GM19397 (cell line): ENCODE results near the gene TRPM8.

Experiments used
- ATAC-seq: cut with Tn5 transposase; IDR thresholded peaks from one replicate; pipeline ENCODE4 v1.9.1; 2021; ENCODE audit warnings: mild to moderate bottlenecking, moderate library complexity; ENCODE audit not compliant: unreplicated experiment

TRPM8 gene

DNA sequence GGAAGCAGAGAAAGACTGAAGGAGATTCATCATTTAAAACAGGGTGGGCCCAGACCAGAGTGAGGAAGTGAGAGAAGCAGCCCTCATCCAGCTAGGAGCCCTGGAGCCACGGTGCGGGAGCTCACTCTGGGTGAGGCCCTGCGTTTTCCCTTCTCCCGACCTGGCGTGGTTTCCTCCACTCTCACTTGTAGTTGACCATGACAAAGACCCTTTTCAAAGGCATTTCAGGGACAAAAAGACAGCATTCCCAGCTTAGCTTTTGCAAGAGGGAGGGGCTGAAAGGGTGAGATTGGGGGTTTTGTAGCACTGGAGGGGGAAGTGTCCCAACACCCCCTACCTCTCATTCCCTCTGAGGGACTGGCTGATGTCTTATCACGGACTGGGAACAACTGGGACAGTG, 56.6 kb downstream of the TRPM8 start:
- no peak for ATAC-seq

DNA sequence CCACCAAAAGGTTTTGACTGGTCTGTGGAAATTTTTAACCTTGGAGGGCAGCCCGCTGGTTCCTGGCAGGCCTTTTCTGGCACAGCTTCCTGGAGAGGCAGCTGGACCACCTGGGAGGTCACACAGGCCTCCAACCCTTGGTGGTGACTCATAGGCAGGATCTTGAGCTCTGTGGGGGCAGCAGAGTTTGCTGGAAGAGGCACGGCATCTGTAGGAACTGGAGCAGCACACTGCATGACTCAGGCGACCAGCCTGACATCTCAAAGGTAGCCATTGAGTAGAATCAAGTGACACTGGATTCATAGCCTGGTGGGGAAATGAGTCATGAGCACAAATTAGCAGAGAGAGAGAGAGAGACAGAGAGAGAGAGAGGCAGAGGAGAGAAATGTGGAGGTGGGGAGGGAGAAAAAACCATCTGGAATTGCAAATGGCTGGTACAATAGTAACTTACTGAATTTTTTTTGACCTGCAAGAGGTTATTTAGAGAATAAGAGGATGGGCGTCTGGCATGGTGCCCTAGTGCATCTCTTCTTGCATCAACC, 57.4 kb downstream of the TRPM8 start:
- no peak for ATAC-seq

DNA sequence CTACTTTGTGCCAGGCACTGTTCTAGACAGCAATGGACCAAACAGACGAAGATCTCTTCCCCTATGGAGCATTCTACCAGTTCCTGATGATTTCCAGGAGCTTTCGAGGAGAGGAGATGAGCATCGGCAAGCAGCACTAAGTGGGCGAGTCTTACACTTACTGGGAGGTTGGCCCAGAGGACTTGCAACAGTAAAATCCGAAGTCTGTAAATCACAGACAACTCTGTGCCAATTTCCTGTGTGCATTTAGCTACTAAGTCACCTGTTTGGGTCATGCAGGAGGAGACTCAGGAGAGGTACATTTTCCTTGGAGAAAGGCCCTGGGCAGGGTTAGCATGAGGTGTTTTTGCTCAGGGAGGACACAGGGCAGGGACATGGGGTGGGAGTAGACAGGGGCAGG, 58.9 kb downstream of the TRPM8 start:
- no peak for ATAC-seq

DNA sequence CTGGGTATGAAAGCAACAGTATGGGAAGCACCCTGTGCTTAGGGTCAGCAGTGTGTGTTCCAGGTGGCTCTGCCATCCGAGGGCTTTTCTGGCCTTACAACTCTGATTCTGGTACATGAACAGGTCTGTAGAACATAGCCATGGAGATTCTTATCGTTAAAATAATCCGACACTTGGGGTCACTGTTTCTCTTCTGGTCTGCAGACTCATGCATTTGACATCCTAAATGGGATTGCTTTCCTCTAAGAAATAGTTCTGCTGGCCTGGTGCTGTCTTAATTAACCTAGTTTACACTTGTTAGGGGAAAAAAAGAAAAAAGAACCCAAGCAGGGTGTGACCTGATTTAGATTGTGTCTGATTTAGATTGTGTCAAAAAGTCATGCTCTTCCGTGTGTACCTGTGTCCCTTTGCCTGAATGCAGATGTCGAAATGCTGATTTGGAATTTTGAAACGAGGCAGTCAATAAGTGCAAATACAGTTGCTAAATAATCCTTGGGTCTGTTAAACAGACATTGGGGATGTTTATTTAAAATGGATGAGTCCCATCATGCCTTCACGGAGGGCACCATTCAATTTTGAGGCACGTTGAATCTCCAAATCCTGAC, 59.6 kb downstream of the TRPM8 start:
- ATAC-seq, result no peak

DNA sequence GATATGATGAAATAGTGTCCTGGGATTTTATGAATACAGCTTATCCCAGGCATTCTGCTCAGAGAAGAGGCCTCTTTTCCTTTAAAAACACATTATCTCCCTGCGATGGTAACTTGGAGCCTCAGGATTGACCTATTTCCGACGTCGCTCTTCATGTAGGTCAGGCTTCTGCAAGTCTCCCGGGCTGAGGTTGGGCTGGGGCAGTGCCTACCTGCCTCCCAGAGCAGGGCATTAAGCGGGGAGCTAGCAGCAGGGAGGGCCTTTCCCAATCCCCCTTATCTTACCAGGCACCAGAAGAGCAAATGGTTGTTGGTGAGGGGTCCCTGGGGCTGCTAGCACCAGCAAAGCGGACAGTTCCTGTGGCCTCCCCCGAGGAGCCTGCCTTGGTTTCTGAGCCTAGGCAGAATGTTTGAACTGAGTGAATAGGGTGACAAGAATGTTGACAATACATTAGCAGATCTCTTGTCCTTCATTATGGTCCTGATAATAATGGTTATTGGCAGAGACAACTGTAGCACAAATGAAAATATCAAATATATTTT, 60.2 kb downstream of the TRPM8 start:
- ATAC-seq, result no peak

DNA sequence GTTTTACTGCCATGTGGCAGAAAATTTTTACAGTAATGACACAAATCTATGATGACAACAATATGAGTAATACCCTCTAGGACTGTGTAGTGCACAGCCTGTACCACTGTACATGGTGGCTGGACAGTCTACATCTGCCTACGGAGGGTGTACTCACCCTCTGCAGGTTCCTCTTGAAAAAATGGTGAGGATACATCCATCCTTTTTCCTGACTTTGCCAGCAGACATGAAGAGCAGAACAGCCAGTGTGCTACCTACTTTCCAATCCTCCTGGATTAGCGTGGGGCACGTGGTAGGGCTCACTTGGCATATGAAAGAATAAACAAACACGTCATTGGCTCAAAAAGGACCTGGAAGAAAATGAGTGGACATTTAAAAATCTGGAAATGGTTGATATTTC, 62.6 kb downstream of the TRPM8 start:
- no peak for ATAC-seq

DNA sequence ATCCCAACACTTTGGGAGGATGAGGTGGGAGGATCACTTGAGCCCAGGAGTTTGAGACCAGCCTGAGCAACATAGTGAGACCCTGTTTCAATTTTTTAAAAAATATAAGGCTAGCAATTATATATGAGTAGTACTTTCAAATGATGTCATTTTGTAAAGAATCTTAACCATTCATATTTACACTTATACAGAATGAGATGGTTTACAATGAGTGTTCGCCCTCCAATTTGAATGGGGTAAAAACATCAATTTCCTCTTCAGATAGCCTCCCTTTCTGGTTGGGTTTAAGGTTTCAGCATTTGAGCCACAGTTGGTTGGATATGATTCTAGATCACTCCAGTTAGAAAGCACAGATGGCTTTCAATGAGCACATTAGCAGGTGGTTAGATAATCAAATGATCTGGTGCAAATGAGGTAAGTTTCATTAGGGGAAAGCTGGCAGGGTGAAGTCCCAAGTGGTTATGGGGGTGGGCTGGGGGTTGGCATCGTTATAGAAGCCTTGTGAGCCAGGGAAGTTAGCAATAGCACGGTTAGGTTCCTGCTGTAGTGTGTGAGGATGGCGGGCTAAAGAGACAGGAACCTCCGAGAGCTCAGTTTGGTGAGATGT, 63.9 kb downstream of the TRPM8 start:
- no peak for ATAC-seq

DNA sequence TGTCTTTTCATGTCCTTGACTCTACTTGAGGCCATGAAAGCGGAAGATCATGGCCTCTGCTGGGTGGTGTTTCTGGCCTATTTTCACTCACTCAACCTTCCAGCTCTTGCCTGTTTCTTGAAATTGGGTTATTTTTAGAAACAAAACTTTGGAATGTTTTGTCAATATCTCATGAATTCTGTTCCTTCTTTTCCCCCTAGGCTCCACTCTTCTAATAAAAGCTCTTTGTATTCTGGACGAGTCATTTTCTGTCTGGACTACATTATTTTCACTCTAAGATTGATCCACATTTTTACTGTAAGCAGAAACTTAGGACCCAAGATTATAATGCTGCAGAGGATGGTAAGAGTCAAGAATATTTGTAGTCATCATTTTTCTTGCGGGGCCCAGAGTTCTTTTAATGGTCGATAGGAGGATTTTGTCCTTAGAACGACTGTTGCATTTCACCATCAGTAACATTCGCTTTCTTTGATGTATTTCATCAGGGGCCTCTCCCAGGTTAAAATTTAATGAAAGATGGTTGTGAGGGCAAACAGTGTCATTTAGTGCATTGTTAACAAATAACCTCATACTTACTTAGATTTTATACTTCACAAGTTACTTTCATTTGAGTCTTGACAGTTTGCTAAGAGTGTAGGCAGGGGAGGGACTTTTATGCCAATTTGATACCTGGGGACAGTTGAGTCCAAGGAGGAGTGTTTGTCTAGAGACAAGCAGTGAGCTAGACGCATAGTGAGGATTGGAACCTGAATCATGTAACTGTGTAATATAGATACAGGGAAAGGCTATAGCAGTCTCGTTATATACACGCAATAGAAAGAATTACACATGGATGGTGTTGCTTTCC, 64.6 kb downstream of the TRPM8 start:
- ATAC-seq, result no peak

DNA sequence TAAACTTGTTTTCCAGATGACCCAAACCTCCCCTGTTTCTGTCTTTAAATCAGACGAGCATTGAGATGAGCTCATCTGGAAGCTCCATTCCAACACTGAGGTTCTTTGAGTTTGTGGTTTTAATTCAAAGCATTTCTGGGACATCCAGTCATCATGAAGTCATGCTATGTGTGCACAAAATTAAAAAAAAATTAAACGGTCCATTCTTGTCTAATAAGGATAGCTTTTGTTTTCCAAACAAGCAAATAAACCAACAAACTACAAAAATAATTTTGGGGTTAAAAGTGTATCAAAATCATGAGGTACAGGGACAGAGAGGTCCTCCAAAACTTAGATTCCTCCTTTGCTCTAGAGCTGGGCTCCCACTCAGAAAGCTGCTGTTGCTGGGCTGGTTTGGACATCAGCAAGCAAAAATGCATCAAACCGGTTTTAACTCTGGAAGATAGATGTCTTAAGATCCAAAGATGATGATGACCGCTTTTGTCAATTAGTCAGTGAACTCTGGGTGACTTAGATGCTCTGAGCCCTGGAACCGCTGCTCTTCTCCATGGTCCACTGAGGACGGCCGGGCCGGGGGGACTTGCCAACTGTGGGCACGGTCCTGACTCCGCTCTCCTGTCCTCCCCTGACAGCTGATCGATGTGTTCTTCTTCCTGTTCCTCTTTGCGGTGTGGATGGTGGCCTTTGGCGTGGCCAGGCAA, 65.4 kb downstream of the TRPM8 start:
- ATAC-seq, result no peak

DNA sequence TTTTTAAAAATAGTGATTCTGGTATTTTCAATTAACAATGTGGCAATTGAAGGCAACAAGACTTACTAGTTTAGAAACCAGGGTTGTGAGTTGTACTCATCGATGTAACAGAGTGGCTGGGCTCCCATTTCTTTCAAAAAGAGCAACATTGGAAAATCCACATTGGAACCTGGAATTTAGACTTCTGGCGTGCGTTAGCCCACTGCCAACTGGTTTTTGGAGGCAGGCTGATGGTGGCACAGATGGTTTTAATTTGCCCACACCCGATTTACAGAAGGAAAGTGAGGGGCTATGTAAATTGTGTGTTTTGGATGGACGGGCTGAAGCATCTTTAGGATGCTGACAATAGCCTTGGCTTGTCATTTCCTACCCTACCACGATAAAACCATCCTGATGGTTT, 66.3 kb downstream of the TRPM8 start:
- ATAC-seq, result no peak

DNA sequence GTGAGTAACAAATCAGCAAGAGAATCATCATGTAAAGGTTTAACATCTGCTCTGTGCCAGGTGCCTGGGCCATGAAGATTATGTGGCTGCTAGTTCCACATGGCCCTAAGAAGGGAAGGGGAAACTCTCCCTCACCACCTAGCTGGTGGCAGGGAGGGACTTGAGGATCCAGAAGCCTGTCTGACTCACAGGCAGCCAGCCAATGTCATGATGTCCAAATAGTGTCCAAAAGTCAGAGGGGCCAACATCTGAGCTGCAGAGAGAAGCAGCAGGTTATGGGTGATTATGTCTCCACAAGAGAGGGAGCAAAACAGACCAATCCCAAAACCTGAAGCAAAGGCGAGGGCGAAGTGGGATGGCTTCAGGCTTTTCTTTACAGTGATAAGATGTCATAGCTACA, 71.4 kb downstream of the TRPM8 start:
- no peak for ATAC-seq

DNA sequence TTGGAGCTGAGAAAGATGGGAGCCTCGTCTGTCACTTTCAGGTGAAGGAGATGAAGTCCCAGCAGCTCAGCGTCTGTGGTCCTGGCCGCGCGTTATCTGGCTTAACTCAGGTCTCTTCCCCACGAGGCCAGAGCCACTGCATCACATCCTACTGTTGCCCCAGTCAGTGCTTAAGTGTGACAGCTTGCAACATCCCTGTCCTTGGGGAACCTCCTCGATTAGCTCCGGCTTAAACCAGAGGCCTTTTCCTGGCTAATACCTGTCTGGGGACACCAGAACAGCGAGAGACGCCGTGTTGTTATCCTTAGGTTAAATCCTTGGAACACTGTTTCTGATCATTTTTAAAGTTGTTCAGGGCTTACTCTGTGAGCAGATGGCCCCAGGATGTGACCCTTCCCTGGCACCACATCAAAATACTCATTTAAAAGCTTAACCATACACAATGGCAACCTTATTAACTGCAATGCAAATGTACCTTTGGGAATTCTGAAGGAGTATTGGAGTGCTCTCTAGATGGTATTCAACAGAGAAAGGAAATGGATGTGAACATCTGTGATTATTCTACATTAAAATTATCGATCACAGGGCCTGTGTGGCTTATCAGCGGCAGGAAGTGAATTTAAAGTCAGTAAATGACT, 72.2 kb downstream of the TRPM8 start:
- no peak for ATAC-seq

DNA sequence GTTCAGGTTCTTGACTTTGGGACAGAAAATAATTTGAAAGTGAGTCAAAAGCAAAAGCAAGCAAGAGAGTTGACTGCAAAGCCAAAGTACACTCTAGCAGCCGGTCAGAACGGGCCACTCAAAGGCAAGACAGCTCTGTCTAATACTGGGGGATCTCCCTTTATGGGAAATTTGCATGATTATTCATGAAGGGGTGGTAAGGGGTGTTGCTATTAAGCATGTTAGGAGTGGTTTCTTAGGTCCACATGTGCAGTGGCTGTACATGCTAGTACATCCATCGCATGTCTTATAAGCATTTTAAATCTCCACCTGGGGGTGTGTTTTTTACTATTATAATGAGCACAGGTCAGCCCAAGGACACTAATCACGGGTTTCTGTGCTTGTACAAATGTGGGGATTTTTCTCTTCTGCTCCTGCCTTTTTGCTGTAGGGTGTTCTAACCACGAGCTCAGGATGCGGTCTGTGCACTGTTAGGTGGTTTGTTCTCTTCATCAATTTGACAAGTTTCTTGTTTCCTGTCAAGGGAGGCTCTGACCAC, 73.2 kb downstream of the TRPM8 start:
- no peak for ATAC-seq

DNA sequence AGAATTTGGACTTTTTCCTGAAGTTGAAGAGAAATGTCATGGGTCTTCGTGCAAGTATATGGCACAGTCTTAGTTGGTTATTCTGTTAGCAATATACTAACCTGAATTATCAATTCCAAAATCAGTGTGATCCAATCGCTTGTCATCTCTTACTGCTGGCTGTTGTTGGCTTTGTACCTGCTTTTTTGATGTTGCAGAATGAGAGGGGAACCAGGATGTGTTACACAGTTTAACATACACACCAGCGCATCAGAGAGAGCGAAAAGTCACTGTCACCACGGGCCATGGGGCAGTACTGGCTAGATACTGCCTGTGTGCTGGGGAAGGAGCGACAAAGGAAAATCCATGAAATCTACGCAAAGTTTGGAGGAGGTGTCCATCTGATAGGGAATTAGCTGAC, 74.0 kb downstream of the TRPM8 start:
- ATAC-seq, result no peak

DNA sequence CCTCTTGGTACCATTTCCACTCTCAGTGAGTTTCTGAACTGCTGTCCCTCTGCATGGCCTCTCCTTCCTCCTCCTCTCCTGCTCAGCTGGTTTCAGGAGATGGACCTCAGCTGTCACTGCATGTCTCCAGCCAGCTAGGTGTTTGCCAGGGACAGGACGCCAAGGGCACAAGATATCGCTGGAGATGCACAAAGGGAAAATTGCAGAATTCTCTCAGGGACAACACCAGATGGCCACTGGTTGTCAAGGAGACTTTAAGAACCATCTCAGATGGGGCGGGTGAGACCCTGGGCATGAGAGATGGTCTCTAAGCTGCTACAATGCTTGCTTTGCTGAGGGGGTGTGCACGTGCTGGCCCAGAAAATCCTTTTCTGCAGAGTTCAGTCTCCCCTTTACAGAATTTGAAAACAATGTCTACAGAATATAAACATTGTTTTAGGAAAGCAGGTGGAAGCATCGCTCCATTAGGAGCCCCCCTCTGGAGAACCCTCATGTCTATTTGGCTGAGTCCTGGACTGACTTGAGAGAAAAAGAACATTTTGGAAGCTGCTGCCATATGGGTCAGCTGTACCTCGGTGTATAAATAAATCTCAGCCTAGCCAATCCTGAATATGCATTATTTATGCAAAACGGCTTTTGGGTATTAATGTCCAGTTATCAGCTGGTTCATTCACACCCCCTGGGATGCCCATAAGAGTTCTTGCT, 75.5 kb downstream of the TRPM8 start:
- no peak for ATAC-seq

DNA sequence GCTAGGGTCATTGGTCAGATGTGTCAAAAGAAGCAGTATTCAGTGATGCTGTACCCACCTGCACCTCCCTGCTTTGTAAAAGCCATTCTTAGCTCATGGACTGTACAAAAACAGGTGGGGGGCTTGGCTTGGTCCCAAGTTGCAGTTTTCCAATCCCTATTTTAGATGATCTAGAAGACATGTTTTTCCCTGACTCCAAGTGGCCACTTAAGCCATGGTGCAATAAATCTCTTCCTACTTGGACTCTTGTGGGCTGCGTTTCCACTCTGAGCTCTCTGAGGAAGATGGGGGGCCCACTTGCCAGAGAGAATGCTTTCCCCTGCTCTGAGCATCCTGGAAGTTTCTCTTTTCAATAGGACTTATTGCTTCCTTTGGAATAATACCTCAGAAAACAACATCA, 76.3 kb downstream of the TRPM8 start:
- no peak for ATAC-seq

DNA sequence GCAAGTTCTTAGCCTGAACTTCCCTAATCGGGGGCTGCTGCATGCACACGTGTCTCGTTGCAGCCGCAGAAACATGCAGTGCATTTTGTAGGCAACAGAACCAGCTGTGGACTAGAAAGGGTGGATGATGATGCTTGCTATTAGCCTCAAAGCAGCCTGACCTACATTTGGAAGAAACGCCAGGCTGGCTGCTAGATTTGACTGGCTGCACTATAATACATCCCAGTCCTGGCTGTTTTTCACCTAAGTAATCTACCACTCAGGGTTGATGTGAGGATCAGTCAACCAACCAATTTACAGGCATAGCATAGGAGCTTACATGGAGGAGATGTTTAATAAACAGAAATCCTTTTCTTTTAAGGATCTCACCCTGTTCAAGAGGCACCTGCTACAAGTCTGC, 77.0 kb downstream of the TRPM8 start:
- ATAC-seq, result no peak

DNA sequence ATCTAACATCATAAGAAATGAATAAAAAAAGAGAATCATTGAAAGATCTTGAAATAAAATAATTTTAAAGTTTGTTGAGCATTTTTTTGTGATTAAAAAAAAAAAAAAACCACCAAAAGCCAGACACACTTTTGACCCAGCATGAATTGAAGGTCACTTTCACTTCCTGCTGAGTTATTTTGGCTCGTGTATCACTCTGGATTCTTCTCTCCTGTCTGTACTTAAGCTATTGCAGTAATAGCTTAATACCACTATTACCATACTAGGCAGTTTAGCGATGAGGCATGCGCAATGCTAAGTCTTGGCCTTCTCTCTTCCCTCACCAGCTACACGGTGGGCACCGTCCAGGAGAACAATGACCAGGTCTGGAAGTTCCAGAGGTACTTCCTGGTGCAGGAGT, 78.8 kb downstream of the TRPM8 start:
- ATAC-seq, result no peak

DNA sequence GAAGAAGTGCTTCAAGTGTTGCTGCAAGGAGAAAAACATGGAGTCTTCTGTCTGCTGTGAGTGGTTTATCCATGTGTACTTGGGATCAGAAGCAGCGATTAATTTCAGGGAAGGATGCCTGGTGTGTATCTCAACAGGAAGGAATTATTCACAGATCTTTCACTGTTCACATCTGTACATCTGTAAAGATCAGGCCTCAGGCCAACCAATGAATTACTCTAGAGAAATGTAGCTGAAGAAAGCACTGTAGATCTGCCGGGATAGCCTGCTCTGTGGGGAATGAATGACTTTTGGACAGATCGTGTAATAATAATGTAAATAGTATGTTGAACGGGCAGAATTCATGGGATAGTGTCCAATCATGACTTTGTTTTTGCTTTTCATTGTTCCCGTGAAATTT, 79.3 kb downstream of the TRPM8 start:
- no peak for ATAC-seq

DNA sequence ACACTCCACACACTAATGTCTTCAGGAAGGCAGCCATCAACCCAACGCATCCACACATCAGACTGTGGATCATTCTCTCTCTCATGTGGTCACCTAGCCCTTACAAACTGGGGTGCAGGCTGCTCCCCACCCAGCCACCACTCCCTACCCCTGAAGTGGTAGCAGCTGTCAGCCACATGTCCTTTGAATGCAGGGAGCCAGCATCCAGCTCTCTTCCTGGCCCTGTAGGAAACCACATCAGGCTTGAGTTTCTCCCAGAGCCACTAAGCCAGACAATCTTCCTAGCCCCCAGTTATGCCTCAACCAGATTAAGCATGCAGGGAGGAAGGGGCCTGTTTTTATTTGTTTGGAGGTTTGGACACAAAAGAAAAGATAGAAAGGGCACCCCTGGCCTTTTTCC, 80.5 kb downstream of the TRPM8 start:
- no peak for ATAC-seq
